ENCODE measurements around the gene ZNF423.

Gene ZNF423

DNA sequence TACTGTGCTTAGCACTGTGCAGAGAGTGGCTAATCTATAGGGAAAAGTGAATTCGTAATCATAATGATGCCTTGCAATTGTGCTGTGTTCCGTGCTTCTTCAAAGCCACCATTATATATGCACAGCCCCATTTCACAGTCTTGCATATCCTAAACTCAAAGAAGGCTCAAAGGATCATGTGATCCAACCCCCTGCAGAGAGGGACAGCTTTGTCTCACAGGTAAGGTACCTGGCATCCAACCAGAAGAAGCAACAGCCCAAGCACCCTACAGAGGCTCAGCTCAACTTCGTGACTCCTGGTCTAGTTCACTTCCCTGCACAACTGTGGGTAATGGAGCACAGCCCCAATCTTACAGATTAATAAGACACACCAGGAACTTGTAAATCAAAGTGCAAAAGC is 124.0 kb downstream of the ZNF423 start:
- no peak for DNase-seq

DNA sequence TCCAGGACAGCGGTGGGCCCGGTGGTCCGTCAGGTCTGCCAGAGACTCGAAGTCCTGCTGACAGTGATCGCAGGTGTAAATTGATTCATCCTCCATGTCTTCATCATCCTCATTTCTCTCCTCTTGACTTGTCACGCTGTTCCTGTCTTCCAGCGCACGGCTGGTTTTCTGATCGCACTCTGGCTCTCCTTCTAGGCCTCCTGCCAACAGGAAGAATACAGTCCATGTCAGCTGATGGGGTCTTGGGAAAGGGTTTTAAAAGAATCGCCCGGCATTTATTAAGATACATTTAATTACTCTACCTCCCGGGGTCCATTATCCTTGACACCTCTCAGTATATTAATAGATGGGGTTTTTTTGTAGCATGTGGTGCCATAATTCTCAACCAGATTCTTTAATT is 125.1 kb downstream of the ZNF423 start:
- DNase-seq, result peak in 1 of 56 donors; percentile 4

DNA sequence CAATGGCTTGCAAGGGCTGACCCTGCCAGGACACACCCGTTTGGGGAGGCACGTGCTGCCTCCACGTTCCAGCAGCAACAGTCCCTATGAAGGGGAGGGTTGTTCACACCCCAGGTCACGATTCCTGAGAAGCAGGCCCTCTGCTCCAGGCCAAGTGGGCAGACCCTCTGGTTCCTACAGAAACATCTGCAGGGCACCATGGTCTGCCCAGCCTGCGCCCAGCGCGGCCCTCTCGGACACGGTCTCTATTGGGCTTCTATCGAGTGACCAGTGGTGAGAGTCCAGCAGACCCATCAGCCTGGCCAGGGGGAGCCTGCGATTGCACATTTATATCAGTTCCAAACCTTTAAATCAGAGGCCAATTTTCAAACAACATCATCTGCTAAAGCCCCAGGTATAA is 128.3 kb downstream of the ZNF423 start:
- no peak for DNase-seq

DNA sequence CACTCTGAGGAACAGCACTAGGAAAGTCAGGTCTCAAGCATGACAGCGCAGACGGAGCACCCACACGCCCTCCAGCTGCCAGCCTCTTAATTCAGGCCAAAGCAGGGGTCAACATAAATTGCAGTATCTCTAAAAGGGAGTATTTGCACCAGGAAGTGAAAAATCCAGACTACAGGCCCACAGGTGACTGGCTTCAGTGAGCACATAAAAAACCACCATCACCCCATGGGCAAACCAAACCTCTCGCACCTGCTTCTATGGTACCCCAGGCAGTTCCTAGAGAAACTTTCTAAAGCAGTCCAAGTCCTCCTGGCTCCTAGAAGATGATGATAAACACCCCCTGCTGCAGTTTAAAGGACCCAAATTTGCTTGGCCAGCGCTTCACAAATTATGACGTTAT is 129.8 kb downstream of the ZNF423 start:
- no peak for DNase-seq

DNA sequence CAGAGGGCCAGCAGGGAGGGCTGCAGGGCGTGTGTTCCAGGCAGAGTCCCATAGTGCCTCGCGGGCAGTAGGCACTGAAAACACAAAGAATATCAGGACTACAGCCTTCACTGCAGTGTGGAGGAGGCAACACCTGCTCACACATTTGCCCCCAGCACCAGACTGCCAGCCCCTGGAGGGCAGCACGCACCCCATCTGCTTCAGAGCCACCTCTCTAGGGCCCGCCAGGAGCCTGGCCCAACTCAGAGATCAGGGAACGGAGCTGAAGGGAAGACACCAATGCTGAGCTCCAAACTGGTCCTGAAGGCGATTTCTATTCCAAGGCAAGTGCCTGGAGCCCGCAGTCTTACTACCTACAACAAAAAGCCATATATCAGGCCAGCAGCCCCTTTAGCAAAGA is 130.3 kb downstream of the ZNF423 start:
- no peak for DNase-seq

DNA sequence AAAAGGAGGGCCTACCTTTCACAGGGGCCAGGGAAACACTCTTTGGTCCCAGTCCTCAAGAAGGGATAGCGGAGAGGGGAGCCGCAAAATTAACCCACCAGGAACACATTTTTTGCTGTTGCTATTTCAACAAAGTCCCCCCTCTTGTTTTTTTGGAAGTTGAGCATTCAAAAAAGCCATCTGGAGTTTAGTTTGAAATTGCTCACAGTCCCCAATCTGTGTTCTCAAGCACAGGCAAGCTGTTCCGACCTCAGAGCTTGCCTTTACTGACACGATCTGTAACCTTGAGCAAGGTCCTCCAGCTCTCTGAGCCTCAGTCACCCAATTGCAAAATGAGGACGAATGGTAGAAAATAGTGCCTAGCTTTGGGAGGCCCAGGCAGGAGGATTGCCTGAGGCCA is 131.1 kb downstream of the ZNF423 start:
- no peak for DNase-seq

DNA sequence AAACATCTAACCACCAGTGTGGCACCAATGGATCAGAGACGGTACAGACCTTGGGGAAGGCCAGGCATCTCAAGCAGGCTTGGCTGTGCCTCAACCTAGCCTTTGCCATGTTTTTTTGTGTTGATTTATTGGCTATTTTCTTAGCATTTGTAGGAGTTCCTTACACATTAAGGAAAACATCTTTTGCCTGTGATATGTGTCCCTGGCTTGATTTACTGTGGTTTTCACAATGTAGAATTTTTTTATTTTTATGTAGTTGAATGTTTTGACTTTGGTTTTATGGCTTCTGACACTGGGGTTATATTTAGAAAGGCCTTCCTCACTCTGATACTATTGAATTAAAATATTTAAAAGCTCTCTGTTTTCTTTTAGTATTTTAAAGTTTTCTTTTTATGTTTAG is 132.6 kb downstream of the ZNF423 start:
- no peak for DNase-seq

DNA sequence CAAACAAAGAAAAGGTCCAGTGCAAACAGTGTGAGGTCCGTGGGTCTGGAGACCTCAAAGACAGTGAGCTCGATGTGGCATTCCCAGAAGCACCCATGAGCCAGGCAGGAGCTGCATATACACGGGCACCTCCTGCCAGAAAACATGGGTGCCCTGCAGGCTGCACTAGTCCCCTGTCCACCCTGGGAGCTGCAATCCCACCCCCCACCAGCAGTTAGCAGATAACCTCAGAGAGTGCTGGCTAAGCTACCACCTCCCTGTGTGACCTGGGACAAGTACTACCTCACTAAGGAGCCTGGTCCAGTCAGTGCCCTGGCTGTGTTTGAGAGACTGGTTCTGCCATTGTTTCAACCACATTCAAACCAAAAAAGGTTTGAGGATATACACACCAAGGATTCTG is 135.7 kb downstream of the ZNF423 start:
- no peak for DNase-seq

DNA sequence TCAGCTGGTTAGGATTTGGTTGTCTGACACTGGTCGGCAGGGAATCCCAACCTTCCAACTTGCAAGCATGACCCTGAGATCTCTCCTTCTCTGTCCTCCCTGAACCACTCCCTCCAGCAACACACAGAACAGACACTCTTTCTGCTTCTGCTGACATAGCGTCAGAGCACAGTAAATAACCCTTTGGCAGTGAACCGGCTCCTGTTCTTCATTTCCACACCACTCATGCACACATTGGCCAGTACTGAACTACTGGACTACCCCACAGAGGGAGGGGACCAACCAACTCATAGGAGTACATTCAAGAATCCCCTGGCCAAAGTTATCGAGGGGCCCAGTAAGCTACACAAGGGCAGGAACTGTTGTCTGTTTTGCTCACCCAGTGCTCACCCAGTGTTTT is 138.2 kb downstream of the ZNF423 start:
- no peak for DNase-seq

DNA sequence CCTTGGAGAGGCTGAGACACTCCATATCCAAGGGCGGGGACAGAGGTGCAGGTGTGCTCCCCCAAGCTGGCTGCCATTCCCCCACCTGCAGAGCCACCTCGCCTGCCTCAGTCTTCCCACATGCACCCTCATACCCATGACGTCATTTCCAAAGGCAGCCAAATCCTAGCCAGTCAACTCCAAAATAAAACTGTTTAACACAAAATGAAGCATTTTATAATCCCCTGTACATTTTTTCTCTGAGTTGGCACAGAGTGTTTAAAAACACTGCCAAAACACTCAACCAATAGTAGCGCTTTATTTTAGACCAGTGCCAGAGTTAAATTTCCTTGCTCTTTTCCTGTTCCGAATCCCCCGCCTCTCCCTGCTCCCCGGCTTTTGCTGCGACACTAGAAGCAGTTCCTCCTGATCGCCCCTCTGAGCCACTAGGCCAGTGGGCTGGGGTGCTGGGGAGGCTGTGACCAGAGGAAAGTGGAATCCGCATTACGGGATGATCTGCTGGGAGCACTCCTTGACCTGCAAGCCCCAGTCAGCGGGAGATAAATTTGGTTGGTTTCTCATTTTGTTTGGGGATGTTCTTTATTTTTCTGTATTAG is 139.5 kb downstream of the ZNF423 start:
- DNase-seq, result no peak

DNA sequence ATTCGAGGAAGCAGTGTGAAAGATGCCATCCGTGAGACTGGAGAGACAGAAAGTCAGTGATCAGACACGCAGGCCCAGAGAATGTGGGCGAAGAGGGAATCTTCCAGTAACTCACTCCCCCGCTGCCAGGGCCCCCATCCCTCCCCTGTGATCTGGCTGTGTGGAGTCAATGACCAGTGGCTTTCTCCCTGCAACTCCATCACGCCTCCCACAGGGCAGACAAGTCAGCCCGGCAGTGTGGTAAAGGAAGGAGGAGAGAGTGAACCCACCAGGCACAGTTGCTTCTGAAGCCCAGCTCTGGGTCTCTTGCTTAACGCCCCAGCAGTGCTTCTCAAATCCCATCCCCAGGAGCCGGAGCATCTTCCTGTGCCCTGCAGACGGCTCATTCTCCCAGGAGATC is 142.1 kb downstream of the ZNF423 start:
- no peak for DNase-seq

DNA sequence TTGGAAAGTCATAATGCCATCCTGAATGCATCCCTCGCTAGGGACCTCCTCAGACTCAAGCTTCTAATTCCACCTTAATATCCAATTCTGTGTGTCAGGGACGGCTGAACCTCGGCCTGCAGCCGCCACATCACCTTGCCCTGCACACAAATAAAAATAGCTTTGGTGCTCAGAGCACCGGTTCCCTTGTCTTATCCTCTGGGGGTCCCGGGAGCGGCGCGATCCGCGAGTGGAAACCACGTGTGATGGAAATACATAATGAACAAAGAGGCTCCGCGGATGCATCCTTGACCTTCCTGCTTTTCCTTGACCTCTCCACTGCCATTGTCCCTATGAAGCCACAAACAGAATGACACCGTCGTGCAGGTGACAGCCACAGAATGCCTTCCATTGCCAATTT is 143.4 kb downstream of the ZNF423 start:
- DNase-seq, result no peak

DNA sequence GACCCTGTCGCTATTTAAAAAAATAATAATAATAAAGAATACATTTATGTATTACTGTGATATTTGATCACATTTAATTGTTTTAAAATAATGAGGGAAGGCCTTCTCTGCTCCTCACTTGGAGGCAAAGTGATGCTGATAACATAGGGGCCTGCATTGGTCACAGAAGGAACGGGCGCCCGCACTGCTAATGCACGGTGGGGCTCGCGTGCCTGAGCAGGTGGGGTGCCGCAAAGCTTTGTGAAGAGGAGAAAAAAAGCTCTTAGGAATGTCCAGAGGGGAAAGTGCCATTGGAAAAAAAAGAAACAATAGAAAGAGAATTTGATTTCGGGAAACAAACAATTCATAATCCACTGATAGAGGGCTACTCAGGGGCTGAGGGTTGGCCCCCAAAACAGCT is 143.8 kb downstream of the ZNF423 start:
- no peak for DNase-seq

DNA sequence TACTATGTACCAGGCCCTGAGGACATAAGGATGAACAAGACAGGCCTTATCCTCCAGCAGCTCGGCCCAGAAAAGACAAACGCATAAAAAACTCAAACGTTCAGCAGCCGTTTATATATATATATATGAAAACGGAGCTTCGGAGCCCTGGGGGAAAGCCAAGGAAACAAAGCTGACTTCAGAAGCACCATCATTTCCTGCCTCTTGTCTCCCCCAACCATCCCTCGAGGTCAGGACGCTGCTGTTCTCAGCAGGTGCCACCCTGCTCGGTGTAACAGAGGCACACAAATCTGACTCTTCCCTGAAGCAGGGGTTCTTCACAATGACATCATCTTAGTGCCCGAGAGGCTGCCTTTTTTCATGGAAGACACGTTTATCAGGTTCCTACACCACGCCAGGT is 146.9 kb downstream of the ZNF423 start:
- no peak for DNase-seq

DNA sequence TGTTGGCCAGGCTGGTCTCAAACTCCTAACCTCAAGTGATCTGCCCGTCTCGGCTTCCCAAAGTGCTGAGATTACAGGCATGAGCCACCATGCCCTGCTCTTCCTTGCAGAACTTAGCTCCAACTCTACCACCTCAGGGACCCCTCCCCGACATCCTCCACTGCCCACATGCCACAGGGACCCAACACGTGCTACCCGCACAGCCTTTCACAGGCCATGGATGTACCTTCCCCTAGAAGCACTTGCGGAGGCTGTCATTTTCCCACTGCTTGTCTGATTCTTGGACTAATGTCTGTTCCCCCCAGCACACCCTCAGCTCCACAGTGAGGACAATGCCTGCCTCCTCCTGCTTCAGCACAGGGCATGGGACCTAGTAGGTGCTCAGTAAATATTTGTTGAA is 147.4 kb downstream of the ZNF423 start:
- no peak for DNase-seq

DNA sequence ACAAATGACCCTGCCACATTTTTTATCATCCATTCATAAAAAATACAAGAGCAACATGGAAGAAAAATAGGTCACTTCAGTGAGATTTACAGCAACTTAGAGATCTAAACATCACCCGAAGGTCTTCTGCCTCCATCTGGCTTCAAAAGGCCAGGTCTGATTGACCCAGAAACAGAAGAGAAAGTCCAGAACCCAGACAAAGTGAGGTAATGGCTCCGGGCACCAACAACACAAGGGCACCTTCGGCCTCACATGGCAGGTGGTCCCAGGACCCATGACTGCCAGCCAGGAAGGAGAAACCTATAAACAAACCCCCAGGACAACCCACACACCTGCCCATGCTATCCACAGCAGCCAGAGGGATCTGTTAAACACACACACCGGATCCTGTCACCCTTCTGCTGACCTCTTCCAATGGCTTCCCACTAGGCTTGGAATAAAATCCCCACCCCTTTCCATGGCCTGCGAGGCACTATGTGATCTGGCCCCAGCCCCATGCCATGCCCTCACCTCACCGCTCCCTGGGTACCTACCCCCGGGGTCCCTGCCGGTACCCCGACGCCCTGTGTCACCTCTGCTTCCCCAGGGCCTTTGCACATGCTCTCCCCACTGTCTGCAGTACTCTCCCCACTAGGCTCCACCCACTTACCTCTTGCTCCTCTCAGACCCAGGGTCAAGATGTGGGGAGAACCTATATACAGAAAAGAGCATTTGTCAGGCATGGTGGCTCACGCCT is 149.1 kb downstream of the ZNF423 start:
- no peak for DNase-seq

DNA sequence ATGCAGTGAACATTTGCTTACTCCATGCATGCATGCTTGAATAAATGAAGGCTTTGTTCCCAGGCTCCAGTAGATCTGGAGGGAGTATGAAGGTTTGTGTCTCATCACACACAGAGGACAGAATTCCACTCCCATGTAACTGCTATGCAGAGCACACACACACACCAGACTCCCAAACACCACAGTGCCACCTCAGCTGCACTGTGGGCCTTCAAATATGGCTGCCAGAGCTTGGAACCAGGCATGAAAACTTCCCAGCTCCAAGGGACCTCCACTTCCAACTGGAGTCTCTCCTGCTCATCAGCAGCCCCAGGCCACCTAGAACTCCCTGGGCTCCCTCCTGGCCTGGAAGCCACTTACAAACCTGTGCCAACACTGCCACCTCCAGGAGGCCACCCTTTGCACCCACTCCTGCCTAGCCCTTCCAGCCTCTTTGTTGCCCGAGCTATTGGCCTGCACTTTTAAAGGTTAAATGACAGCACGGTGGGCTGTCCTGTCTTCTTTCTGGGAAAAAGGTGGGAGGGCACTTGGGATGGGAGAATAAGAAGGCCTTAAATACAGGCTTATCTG is 151.2 kb downstream of the ZNF423 start:
- DNase-seq, result no peak

DNA sequence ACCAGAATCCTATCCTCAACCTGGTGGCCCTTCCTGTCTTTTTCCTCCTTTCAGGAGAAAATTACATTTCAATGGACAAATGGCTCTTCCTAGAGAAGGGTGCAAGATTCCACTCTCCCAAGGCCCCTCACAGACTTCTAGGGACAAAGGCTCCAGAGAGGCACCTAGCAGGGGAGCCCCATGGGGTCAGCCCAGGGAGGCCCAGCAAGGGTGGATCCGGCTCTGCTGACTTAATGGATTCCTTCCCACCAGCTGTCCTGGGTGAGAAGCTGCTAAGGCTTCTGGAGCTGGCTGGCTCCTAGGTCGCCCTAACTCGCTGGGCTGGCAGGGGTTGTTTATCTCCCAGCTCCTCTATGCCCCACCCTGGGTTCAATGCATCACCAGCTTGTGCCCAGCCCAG is 152.4 kb downstream of the ZNF423 start:
- no peak for DNase-seq

DNA sequence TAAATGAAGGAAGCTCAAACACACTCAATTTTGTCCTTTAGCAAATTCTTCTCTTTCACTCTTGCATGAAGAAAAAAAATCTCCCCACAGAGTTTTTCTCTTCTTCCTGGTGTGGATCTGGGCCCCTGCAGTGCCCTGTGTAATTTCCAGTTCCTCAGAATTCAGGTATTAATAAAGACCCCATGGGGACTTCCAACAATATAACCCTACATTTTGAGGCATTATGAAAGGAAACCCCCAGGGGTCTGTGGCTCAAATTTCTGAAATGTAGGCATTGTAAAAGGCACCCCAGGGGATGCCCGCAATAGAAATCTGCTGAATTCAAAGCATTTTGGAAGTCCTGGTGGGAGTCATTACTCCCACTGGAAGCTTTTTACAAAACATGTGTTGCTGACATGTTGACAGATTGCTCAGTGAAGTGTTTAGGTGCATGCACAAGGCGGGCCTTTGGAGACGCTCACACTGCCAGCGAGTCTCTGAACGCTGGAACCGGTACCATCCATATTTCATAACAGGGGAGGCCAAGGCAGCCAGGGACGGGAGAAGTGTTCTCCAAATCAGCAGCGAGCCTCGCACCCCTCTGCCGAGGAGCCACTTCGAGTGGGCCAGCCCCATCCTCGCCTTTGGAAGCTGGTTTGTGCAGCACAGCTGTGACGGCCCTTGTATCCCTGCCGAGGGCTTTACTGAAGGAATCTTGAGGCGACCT is 154.0 kb downstream of the ZNF423 start:
- peak in 18 of 56 donors; percentile 4 to 36 (median 9) for DNase-seq

DNA sequence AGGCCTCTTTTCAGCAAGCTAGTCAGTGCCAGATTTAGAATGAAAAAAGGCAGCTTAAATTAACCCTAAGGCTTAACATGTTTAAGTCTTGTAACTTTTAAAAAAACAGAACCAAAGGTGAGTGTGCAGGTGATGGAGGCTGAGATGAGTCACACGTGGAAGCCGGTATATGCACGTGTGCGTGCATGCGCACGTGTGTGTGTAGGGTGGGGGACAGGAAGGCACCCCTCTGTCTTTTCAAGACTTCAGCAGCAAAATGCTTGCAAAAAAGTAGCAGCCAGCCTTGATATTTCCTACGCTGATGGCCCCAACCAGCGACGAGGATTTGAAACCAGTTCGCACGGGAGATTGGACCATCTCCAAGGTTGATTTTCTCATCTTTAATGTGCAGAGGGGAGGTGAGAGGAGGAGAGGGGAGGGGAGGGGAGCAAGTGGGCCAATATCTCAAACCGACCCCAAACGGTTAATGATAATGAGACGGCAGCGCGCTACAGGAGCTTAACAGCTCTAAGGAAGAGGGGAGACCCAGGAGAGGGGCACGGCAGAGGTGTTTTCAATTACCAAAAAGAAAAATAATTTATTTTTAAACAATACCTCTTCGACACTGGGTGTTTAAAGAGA is 154.7 kb downstream of the ZNF423 start:
- DNase-seq, result peak in 1 of 56 donors; percentile 2

DNA sequence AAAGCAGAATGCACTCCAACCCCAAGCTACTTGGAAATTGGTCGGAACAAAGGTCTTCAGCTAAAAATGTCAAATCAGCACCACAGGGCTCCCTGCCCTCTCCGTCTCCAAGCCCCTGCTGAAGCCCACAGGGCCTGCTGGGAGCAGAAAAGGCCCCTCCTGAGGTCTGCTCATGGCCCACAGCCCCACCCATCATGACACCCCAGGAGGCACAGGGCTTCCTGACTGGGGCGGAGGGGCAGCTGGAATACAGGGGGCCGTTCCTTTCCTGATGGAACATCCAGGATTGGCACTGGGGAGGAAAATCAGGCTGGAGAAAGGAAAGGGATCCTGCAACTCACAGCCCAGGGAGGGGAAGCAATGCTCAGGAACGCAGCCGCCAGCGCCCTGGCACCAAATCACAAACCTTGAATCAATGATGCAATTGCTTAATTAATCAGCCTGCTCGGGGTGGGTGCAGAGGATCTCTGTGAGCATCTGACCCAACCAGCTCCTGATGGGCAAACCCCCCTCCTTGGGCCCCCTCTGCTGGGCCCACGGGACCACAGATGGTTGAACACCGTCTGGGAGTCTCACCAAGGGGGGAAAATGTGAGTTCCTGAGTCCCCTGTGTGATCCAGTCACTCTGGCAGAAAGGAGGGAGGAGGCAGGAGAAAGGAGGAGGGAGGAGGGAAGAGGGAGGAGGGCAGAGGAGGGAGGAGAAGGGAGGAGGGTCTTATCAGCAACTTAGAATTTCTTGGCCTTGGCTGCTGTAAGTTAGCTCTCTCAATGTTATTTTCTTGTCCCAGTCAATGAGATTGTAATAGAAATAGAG is 155.5 kb downstream of the ZNF423 start:
- DNase-seq, result no peak

Measured in nucleus accumbens (tissue), 56 donors.